ENCODE measurements around the gene LBP. TPM values are rescaled to one million over a fixed set of nuclear protein-coding genes. Genes with fewer than 3 reads are reported as not detected.
"Not testable (repeated sequence)": the region's sequence is repeated elsewhere in the genome, so short reads cannot be mapped to it uniquely, and the experiment has no call there.

Gene LBP
- polyA plus RNA-seq, 1 of the 3 experiments (the other 2 are of a cell fraction), result 0.03 TPM

- Histone ChIP-seq H3K27ac (ENCODE audit: low read depth in 2 of 2, low read length in 1 of 2) (no peak overlapping the region), H3K4me3 (ENCODE audit: low read depth in 2 of 2, low read length in 1 of 2) (no peak overlapping the region), H3K4me2 (no peak overlapping the region), H3K9me3 (no peaks in the 10 kb centered on the region), H3K9ac (no peak overlapping the region), H2AFZ (ENCODE audit: low read depth) (no peak overlapping the region), H3K36me3 (replicated peaks in 1 of 2; ENCODE audit: control insufficient read depth in 1 of 2, insufficient read depth in 2 of 2, low read length in 1 of 2) (no peaks in the 10 kb centered on the region), H3F3A (replicated peaks; ENCODE audit: insufficient read depth) (no peaks in the 10 kb centered on the region), H3K9me2 (no peaks in the 10 kb centered on the region), H3K27me3 (ENCODE audit: insufficient read depth) (no peaks in the 10 kb centered on the region; the same call in 1 of the 2 replicates), H4K20me1 (ENCODE audit: insufficient read depth) (no peaks in the 10 kb centered on the region), H3K79me2 (ENCODE audit: insufficient read depth) (no peaks in the 10 kb centered on the region), H3K4me1 (ENCODE audit: control insufficient read depth in 1 of 2, insufficient read depth in 2 of 2, low read depth in 1 of 2, low read length in 1 of 2) (no peaks in the 10 kb centered on the region)
- no peak for TF ChIP-seq GATA2 (CRISPR knock-in tag; IDR thresholded peaks at IDR 0.05)
- TF ChIP-seq FOXJ3 (CRISPR knock-in tag; IDR thresholded peaks at IDR 0.05), result no peak
- TF ChIP-seq RXRA (IDR thresholded peaks at IDR 0.05; ENCODE audit: borderline replicate concordance, low read depth), result no peak
- no peak for TF ChIP-seq EZH2phosphoT487 (IDR thresholded peaks at IDR 0.05; ENCODE audit: borderline replicate concordance, low read depth)
- TF ChIP-seq RCOR1 (IDR thresholded peaks at IDR 0.05; ENCODE audit: low read length), result no peak
- no peak for TF ChIP-seq EP300 (IDR thresholded peaks at IDR 0.05; ENCODE audit: borderline replicate concordance in 1 of 2, low read depth in 1 of 2, low read length in 1 of 2)
- no peak for TF ChIP-seq NRF1 (IDR thresholded peaks at IDR 0.05; ENCODE audit: low read depth, low read length)
- TF ChIP-seq RFX5 (IDR thresholded peaks at IDR 0.05; ENCODE audit: low read length), result no peak
- no peak for TF ChIP-seq TEAD4 (IDR thresholded peaks at IDR 0.05; ENCODE audit: borderline replicate concordance, insufficient read depth)
- TF ChIP-seq ELF1 (IDR thresholded peaks at IDR 0.05), result no peak
- TF ChIP-seq MEF2A (IDR thresholded peaks at IDR 0.05; ENCODE audit: borderline replicate concordance, low read depth), result no peak
- ChIA-PET CTCF (interaction anchor here (0.7 to 2.0 kb wide), 3 partner anchors 10 to 254 kb away, joined by 3 to 5 read pairs (median 4); no protein-coding TSS in a partner anchor), POLR2A (no interaction called here)
- WGBS (ENCODE audit: low lambda C conversion rate), result 22% methylated on average over 3 of the region's 3 CpGs
- no peak for DNase-seq
Measured at GRCh38 chr20:38311491-38311890, 34.8 kb upstream of the LBP start.

- DNase-seq, result no peak
- no peak overlapping the region for H3K9ac ChIP-seq
- TF ChIP-seq FOSL2 (IDR thresholded peaks at IDR 0.05; ENCODE audit: borderline replicate concordance, low read depth), result no peak
- no peak for TF ChIP-seq YY1 (IDR thresholded peaks at IDR 0.05; ENCODE audit: low read depth)
- no peaks in the 10 kb centered on the region for H3K4me1 ChIP-seq (ENCODE audit: control insufficient read depth in 1 of 2, insufficient read depth in 2 of 2, low read depth in 1 of 2, low read length in 1 of 2)
- no peaks in the 10 kb centered on the region; the same call in 1 of the 2 replicates for H3K27me3 ChIP-seq (ENCODE audit: insufficient read depth)
- H3K4me3 ChIP-seq (ENCODE audit: low read depth in 2 of 2, low read length in 1 of 2), result no peak overlapping the region
- no peaks in the 10 kb centered on the region for H3F3A ChIP-seq (replicated peaks; ENCODE audit: insufficient read depth)
- H3K27ac ChIP-seq (ENCODE audit: low read depth in 2 of 2, low read length in 1 of 2), result no peak overlapping the region
- no peaks in the 10 kb centered on the region for H3K36me3 ChIP-seq (replicated peaks in 1 of 2; ENCODE audit: control insufficient read depth in 1 of 2, insufficient read depth in 2 of 2, low read length in 1 of 2)
- H2AFZ ChIP-seq (ENCODE audit: low read depth), result no peak overlapping the region
- no peaks in the 10 kb centered on the region for H3K9me2 ChIP-seq
- H4K20me1 ChIP-seq (ENCODE audit: insufficient read depth), result no peaks in the 10 kb centered on the region
- H3K9me3 ChIP-seq, result no peaks in the 10 kb centered on the region
- 65% methylated on average over 2 of the region's 2 CpGs for WGBS (ENCODE audit: low lambda C conversion rate)
- H3K79me2 ChIP-seq (ENCODE audit: insufficient read depth), result no peaks in the 10 kb centered on the region
- no peak overlapping the region for H3K4me2 ChIP-seq
- ChIA-PET CTCF (no interaction called here), POLR2A (no interaction called here)
Measured at GRCh38 chr20:38313676-38314075, 32.6 kb upstream of the LBP start.

GRCh38 chr20:38314350-38314749, 31.9 kb upstream of the LBP start:
- H3K27ac ChIP-seq (ENCODE audit: low read depth in 2 of 2, low read length in 1 of 2); H2AFZ ChIP-seq (ENCODE audit: low read depth); H3K9ac ChIP-seq; H3K4me3 ChIP-seq (ENCODE audit: low read depth in 2 of 2, low read length in 1 of 2); H3K4me1 ChIP-seq (ENCODE audit: control insufficient read depth in 1 of 2, insufficient read depth in 2 of 2, low read depth in 1 of 2, low read length in 1 of 2); H3K4me2 ChIP-seq; CTCF ChIA-PET; POLR2A ChIA-PET; H4K20me1 ChIP-seq (ENCODE audit: insufficient read depth); H3K79me2 ChIP-seq (ENCODE audit: insufficient read depth); H3K27me3 ChIP-seq (ENCODE audit: insufficient read depth); DNase-seq; H3K36me3 ChIP-seq (replicated peaks in 1 of 2; ENCODE audit: control insufficient read depth in 1 of 2, insufficient read depth in 2 of 2, low read length in 1 of 2); H3F3A ChIP-seq (replicated peaks; ENCODE audit: insufficient read depth); H3K9me2 ChIP-seq; H3K9me3 ChIP-seq: not testable (repeated sequence)
- WGBS (ENCODE audit: low lambda C conversion rate), result 30% methylated on average over 1 of the region's 1 CpG
